Activated CD8-positive, alpha-beta memory T cell treated with anti-CD3 and anti-CD28 coated beads, Interleukin-2, amount 10 ng/mL, durations not matched to agents 7 days and 5 days (primary cell): Measurements from ENCODE around the gene TBATA. TPM values are rescaled to one million over a fixed set of nuclear protein-coding genes. Genes with fewer than 3 reads are reported as not detected.

Experiments used
- ATAC-seq: fragments of 150-1000 bp; cut with Tn5 transposase; one replicate; pipeline ENCODE4 v1.10.0; 2021; ENCODE audit warnings: moderate library complexity
- CTCF ChIA-PET: fragments of 350-600 bp; sonication (Branson Sonifier 250); formaldehyde crosslinking; loops from one replicate; lab custom pipeline; 2021; ENCODE audit warnings: antibody characterized with exemption; lab: Charles Lee
- DNase-seq: peaks from one replicate; pipeline ENCODE4 v3.0.0-alpha.2; 2020
- H3K27ac Mint-ChIP-seq: one replicate; pipeline ENCODE4 v1.8.0; 2021; ENCODE audit warnings: mild to moderate bottlenecking, mixed read lengths
- H3K27me3 Mint-ChIP-seq: one replicate; pipeline ENCODE4 v1.8.0; 2021; ENCODE audit warnings: mixed read lengths
- H3K36me3 Mint-ChIP-seq: one replicate; pipeline ENCODE4 v1.8.0; 2021; ENCODE audit warnings: mild to moderate bottlenecking, mixed read lengths
- H3K4me1 Mint-ChIP-seq: one replicate; pipeline ENCODE4 v1.8.0; 2021; ENCODE audit warnings: mixed read lengths
- H3K4me3 Mint-ChIP-seq: one replicate; pipeline ENCODE4 v1.8.0; 2021; ENCODE audit warnings: mild to moderate bottlenecking, moderate library complexity, mixed read lengths
- H3K9me3 Mint-ChIP-seq: one replicate; pipeline ENCODE4 v1.8.0; 2022; ENCODE audit warnings: low read depth, mixed read lengths
- total RNA-seq, 2 experiments: library from RNA; stranded (reverse); gene quantifications; one replicate each; pipeline ENCODE4 v1.2.3, GENCODE V29; 2021

Gene TBATA
- total RNA-seq, 2 experiments from 2014 or later, result not detected

- CTCF ChIA-PET, result interaction anchor here (1.4 kb wide), 1 partner anchor 223 kb away, joined by 3 read pairs; no protein-coding TSS in a partner anchor
- no peak overlapping the region for H3K4me3 Mint-ChIP-seq
- H3K27ac Mint-ChIP-seq, result no peak overlapping the region
- peaks cover 3% of the 10 kb centered on the region for H3K27me3 Mint-ChIP-seq
- H3K4me1 Mint-ChIP-seq, result peaks cover 17% of the 10 kb centered on the region
- no peaks in the 10 kb centered on the region for H3K36me3 Mint-ChIP-seq
- ATAC-seq, result no peak
- no peaks in the 10 kb centered on the region for H3K9me3 Mint-ChIP-seq
- DNase-seq, result no peak
Measured at GRCh38 chr10:70781461-70782051, 3.6 kb downstream of the TBATA start.

GRCh38 chr10:70780772-70781171 lies 4.4 kb downstream of the TBATA start:
- Mint-ChIP-seq H3K36me3 (no peaks in the 10 kb centered on the region), H3K4me1 (peaks cover 10% of the 10 kb centered on the region), H3K27ac (no peak overlapping the region), H3K9me3 (no peaks in the 10 kb centered on the region), H3K27me3 (peaks cover 3% of the 10 kb centered on the region), H3K4me3 (no peak overlapping the region)
- CTCF ChIA-PET, result no interaction called here
- DNase-seq (no peak), ATAC-seq (no peak)

- CTCF ChIA-PET, result no interaction called here
- DNase-seq (no peak), ATAC-seq (no peak)
- H3K27ac Mint-ChIP-seq, result no peak overlapping the region
- no peaks in the 10 kb centered on the region for H3K9me3 Mint-ChIP-seq
- peaks cover 7% of the 10 kb centered on the region for H3K4me1 Mint-ChIP-seq
- H3K4me3 Mint-ChIP-seq, result no peak overlapping the region
- H3K36me3 Mint-ChIP-seq, result no peaks in the 10 kb centered on the region
- H3K27me3 Mint-ChIP-seq, result peaks cover 3% of the 10 kb centered on the region
Measured at GRCh38 chr10:70780370-70780760, 4.8 kb downstream of the TBATA start.

- CTCF ChIA-PET, result no interaction called here
- Mint-ChIP-seq H3K4me1 (peaks cover 2% of the 10 kb centered on the region), H3K9me3 (no peaks in the 10 kb centered on the region), H3K4me3 (no peak overlapping the region), H3K27me3 (peaks cover 3% of the 10 kb centered on the region), H3K36me3 (no peaks in the 10 kb centered on the region), H3K27ac (no peak overlapping the region)
- ATAC-seq (no peak), DNase-seq (no peak)
Measured at GRCh38 chr10:70779511-70780369, 5.4 kb downstream of the TBATA start.

- peaks cover 3% of the 10 kb centered on the region for H3K27me3 Mint-ChIP-seq
- ATAC-seq, result no peak
- CTCF ChIA-PET, result no interaction called here
Measured at GRCh38 chr10:70779088-70779487, 6.1 kb downstream of the TBATA start.

GRCh38 chr10:70778267-70778924 lies 6.8 kb downstream of the TBATA start:
- CTCF ChIA-PET, result no interaction called here
- no peaks in the 10 kb centered on the region for H3K36me3 Mint-ChIP-seq

More at GRCh38 chr10:70779088-70779487, 6.1 kb downstream of the TBATA start:
- Mint-ChIP-seq H3K9me3 (no peaks in the 10 kb centered on the region), H3K36me3 (no peaks in the 10 kb centered on the region), H3K27ac (no peak overlapping the region), H3K4me1 (no peaks in the 10 kb centered on the region), H3K4me3 (no peak overlapping the region)
- DNase-seq, result no peak

GRCh38 chr10:70777063-70777875 lies 7.9 kb downstream of the TBATA start:
- DNase-seq (peak; percentile 31), ATAC-seq (no peak)
- no peak overlapping the region for H3K27ac Mint-ChIP-seq
- H3K27me3 Mint-ChIP-seq, result no peaks in the 10 kb centered on the region
- CTCF ChIA-PET, result no interaction called here
- H3K36me3 Mint-ChIP-seq, result no peaks in the 10 kb centered on the region
- no peaks in the 10 kb centered on the region for H3K4me1 Mint-ChIP-seq
- no peaks in the 10 kb centered on the region for H3K9me3 Mint-ChIP-seq
- H3K4me3 Mint-ChIP-seq, result no peak overlapping the region

More at GRCh38 chr10:70778267-70778924, 6.8 kb downstream of the TBATA start:
- DNase-seq (peak; percentile 37), ATAC-seq (no peak)
- no peak overlapping the region for H3K4me3 Mint-ChIP-seq
- no peak overlapping the region for H3K27ac Mint-ChIP-seq
- no peaks in the 10 kb centered on the region for H3K4me1 Mint-ChIP-seq
- H3K9me3 Mint-ChIP-seq, result no peaks in the 10 kb centered on the region
- peaks cover 3% of the 10 kb centered on the region for H3K27me3 Mint-ChIP-seq

- Mint-ChIP-seq H3K27ac (no peak overlapping the region), H3K9me3 (no peaks in the 10 kb centered on the region), H3K4me3 (no peak overlapping the region), H3K27me3 (no peaks in the 10 kb centered on the region), H3K4me1 (no peaks in the 10 kb centered on the region), H3K36me3 (no peaks in the 10 kb centered on the region)
- CTCF ChIA-PET, result no interaction called here
- ATAC-seq (no peak), DNase-seq (peak; percentile 33)
Measured at GRCh38 chr10:70776455-70777005, 8.6 kb downstream of the TBATA start.

GRCh38 chr10:70775679-70776454 lies 9.3 kb downstream of the TBATA start:
- no peak for ATAC-seq
- CTCF ChIA-PET, result interaction anchor here (1.5 kb wide), 1 partner anchor 17 kb away, joined by 6 read pairs; no protein-coding TSS in a partner anchor
- Mint-ChIP-seq H3K27ac (no peak overlapping the region), H3K4me3 (no peak overlapping the region), H3K36me3 (no peaks in the 10 kb centered on the region), H3K27me3 (no peaks in the 10 kb centered on the region), H3K9me3 (no peaks in the 10 kb centered on the region), H3K4me1 (no peaks in the 10 kb centered on the region)
- DNase-seq, result peak; percentile 27

GRCh38 chr10:70774810-70775678 lies 10.1 kb downstream of the TBATA start:
- DNase-seq (peak; percentile 31), ATAC-seq (no peak)
- H3K27me3 Mint-ChIP-seq, result no peaks in the 10 kb centered on the region
- CTCF ChIA-PET, result interaction anchor here (1.5 kb wide), 1 partner anchor 16 kb away, joined by 6 read pairs; no protein-coding TSS in a partner anchor
- no peaks in the 10 kb centered on the region for H3K36me3 Mint-ChIP-seq
- H3K4me3 Mint-ChIP-seq, result no peak overlapping the region
- H3K4me1 Mint-ChIP-seq, result no peaks in the 10 kb centered on the region
- no peak overlapping the region for H3K27ac Mint-ChIP-seq
- no peaks in the 10 kb centered on the region for H3K9me3 Mint-ChIP-seq

GRCh38 chr10:70773965-70774809 lies 11.0 kb downstream of the TBATA start:
- Mint-ChIP-seq H3K36me3 (no peaks in the 10 kb centered on the region), H3K4me3 (no peak overlapping the region), H3K9me3 (no peaks in the 10 kb centered on the region), H3K27ac (no peak overlapping the region), H3K4me1 (no peaks in the 10 kb centered on the region), H3K27me3 (no peaks in the 10 kb centered on the region)
- CTCF ChIA-PET, result interaction anchor here (1.1 kb wide), 1 partner anchor 15 kb away, joined by 5 read pairs; no protein-coding TSS in a partner anchor
- no peak for ATAC-seq
- peak; percentile 37 for DNase-seq
